Measurements from ENCODE around the gene DIO1.
"Not testable (repeated sequence)": the region's sequence is repeated elsewhere in the genome, so short reads cannot be mapped to it uniquely, and the experiment has no call there.

DIO1 gene

DNA sequence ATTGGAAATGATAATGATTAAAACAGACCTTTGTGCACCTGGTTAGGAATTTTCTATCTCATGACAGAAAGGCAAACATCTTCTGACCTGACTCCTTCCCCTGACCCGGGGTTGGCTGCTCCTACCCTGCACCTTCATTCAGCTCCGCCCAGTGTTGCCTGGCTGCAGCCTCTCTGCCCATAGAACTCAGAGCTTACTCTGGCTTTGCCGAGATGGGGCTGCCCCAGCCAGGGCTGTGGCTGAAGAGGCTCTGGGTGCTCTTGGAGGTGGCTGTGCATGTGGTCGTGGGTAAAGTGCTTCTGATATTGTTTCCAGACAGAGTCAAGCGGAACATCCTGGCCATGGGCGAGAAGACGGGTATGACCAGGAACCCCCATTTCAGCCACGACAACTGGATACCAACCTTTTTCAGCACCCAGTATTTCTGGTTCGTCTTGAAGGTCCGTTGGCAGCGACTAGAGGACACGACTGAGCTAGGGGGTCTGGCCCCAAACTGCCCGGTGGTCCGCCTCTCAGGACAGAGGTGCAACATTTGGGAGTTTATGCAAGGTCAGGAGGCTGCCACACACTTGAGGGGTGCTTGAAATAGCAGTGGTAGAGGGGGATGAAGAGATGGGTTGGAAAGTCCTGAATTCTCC is at the start of gene DIO1:
Gene DIO1 (plus strand): TSS at position 189 of the 638 bp plus-strand sequence. CDS start 24 bp downstream, at position 213.
- no peaks in the 10 kb centered on the region for H3K9me3 Mint-ChIP-seq
- no peaks in the 10 kb centered on the region for H3K36me3 Mint-ChIP-seq
- H3K27me3 Mint-ChIP-seq: no peaks in the 10 kb centered on the region
- H3K4me1 Mint-ChIP-seq: peaks cover 13% of the 10 kb centered on the region
- H3K4me3 Mint-ChIP-seq: no peak within 1 kb of the TSS
- H3K27ac Mint-ChIP-seq: peak within 1 kb of the TSS; percentile 79

DNA sequence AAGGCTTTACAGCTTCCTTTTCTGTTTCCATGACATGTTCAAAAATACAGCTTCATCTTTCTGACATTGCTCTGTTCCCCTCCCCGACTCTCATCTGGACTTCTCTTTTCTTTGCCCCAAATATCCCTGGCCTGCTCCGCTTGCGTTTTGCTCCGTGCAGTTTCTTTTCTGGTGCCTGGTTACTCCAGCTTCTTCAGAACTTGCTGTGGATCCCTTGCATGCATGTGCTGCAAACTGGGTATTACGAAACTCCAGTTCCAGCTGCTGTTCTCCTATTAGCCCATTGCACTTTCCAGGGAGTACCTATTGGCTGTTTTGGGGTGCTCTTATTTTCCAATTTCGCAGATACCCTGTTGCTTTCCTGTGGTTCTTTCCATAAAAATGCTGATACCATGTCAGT is 46.0 kb upstream of the DIO1 start:
- Mint-ChIP-seq H3K4me3 (no peak overlapping the region), H3K9me3 (no peaks in the 10 kb centered on the region), H3K36me3 (peaks cover 11% of the 10 kb centered on the region), H3K4me1 (no peaks in the 10 kb centered on the region), H3K27me3 (no peaks in the 10 kb centered on the region), H3K27ac (no peak overlapping the region)

GRCh38 chr1:53850082-53850673 is 43.8 kb upstream of the DIO1 start:
- Mint-ChIP-seq H3K27me3 (no peaks in the 10 kb centered on the region), H3K27ac (no peak overlapping the region), H3K4me3 (no peak overlapping the region), H3K36me3 (peaks cover 12% of the 10 kb centered on the region), H3K4me1 (no peaks in the 10 kb centered on the region), H3K9me3 (no peaks in the 10 kb centered on the region)

GRCh38 chr1:53851571-53852285 is 42.3 kb upstream of the DIO1 start:
- Mint-ChIP-seq H3K4me3 (no peak overlapping the region), H3K36me3 (peaks cover 12% of the 10 kb centered on the region), H3K9me3 (no peaks in the 10 kb centered on the region), H3K27ac (no peak overlapping the region), H3K4me1 (no peaks in the 10 kb centered on the region), H3K27me3 (no peaks in the 10 kb centered on the region)

- H3K27me3 Mint-ChIP-seq: no peaks in the 10 kb centered on the region
- peaks cover 2% of the 10 kb centered on the region for H3K36me3 Mint-ChIP-seq
- H3K4me3 Mint-ChIP-seq: no peak overlapping the region
- H3K9me3 Mint-ChIP-seq: no peaks in the 10 kb centered on the region
- H3K27ac Mint-ChIP-seq: no peak overlapping the region
- H3K4me1 Mint-ChIP-seq: peaks cover 16% of the 10 kb centered on the region
Measured at GRCh38 chr1:53860967-53861411, 33.0 kb upstream of the DIO1 start.

GRCh38 chr1:53862507-53862906 is 31.5 kb upstream of the DIO1 start:
- H3K36me3 Mint-ChIP-seq: peaks cover 6% of the 10 kb centered on the region
- H3K27ac Mint-ChIP-seq: no peak overlapping the region
- no peaks in the 10 kb centered on the region for H3K27me3 Mint-ChIP-seq
- no peaks in the 10 kb centered on the region for H3K9me3 Mint-ChIP-seq
- H3K4me3 Mint-ChIP-seq: no peak overlapping the region
- H3K4me1 Mint-ChIP-seq: peaks cover 16% of the 10 kb centered on the region

DNA sequence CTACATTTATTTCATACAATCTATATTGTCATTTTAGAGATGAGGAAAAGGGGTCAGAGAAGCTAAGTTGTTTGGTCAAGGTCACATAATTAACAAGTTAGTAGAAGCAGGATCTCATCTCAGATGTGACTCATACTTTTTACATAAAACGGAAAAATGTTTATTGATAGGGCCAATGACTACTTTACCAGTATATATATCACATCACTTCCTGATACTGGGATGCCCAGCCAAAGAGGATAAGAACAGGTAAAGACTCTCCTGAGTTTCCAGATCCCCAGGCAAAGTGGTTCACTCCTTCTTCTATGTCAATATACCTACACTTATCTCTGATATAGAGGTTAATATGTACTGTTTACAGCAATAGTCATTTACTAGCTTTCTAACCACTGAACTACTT is 25.4 kb upstream of the DIO1 start:
- Mint-ChIP-seq H3K9me3 (no peaks in the 10 kb centered on the region), H3K27me3 (no peaks in the 10 kb centered on the region)

DNA sequence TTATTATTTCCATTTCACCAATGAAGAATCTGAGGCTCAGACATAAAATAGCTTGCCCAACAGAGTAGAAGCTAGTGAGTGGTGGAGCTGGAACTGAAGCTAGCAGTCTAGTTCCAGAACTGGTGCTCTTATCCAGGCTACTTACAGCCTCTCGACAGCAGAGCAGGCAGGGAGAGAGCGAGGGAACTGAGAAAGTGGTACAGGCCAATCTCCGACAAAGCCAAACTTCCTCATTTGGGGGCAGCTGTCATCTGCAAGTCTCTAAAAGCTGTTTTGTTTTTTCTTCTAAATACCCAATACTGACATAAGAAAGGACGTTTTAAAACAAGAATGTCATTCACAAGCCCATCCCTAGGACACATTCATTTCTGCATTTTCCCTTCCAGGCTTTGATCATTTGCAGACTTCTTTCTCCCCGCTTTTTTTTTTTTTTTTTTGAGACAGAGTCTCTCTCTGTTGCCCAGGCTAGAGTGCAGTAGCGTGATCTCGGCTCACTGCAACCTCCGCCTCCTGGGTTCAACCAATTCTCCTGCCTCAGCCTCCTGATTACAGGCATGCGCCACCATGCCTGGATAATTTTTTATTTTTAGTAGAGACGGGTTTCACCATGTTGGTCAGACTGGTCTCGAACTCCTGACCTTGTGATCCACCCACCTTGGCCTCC is 24.4 kb upstream of the DIO1 start:
- H3K36me3 Mint-ChIP-seq: peaks cover 12% of the 10 kb centered on the region
- H3K4me1 Mint-ChIP-seq: no peaks in the 10 kb centered on the region
- H3K9me3 Mint-ChIP-seq: no peaks in the 10 kb centered on the region
- H3K4me3 Mint-ChIP-seq: no peak overlapping the region
- no peaks in the 10 kb centered on the region for H3K27me3 Mint-ChIP-seq
- no peak overlapping the region for H3K27ac Mint-ChIP-seq

More for the DNA sequence above, 25.4 kb upstream of the DIO1 start:
- Mint-ChIP-seq H3K36me3 (peaks cover 12% of the 10 kb centered on the region), H3K4me1 (no peaks in the 10 kb centered on the region), H3K4me3 (no peak overlapping the region), H3K27ac (no peak overlapping the region)

- H3K27ac Mint-ChIP-seq: no peak overlapping the region
- H3K36me3 Mint-ChIP-seq: peaks cover 17% of the 10 kb centered on the region
- H3K4me3 Mint-ChIP-seq: no peak overlapping the region
- no peaks in the 10 kb centered on the region for H3K4me1 Mint-ChIP-seq
- no peaks in the 10 kb centered on the region for H3K27me3 Mint-ChIP-seq
- H3K9me3 Mint-ChIP-seq: no peaks in the 10 kb centered on the region
Measured at GRCh38 chr1:53871221-53871620, 22.8 kb upstream of the DIO1 start.

DNA sequence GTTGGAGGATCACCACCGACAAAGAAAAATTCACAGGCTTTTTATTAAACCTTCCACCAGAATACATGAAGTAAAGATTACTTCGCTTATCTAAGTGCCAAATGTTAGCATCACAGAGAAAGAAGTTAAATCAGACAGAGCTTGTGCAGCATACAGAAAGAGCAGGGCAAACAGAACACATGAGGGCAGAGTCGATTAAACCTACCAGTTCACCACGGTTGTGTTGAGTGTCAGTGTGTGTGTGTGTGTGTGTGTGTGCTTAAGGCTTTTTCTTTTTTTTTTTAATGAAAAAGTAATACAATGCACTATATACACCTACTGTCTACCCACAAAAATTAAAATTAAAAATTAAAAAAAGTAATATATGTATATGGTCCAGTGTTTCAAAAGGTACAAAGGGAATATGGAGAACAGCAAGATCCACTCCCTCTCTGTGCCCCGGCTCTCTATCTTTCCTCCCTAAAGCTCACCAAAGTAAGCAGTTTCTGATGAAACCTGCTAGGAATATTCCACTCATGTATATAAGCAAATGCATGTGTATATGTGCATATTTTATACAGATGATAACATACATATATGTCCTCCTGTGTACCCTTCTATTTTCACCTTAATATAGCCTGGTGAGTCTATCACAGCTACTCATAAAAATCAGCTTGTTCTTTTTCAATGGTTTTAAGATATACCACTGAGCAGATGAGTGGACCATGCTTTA is 22.1 kb upstream of the DIO1 start:
- H3K9me3 Mint-ChIP-seq: no peaks in the 10 kb centered on the region
- no peaks in the 10 kb centered on the region for H3K4me1 Mint-ChIP-seq
- no peak overlapping the region for H3K27ac Mint-ChIP-seq
- H3K36me3 Mint-ChIP-seq: peaks cover 15% of the 10 kb centered on the region
- no peaks in the 10 kb centered on the region for H3K27me3 Mint-ChIP-seq
- H3K4me3 Mint-ChIP-seq: no peak overlapping the region

DNA sequence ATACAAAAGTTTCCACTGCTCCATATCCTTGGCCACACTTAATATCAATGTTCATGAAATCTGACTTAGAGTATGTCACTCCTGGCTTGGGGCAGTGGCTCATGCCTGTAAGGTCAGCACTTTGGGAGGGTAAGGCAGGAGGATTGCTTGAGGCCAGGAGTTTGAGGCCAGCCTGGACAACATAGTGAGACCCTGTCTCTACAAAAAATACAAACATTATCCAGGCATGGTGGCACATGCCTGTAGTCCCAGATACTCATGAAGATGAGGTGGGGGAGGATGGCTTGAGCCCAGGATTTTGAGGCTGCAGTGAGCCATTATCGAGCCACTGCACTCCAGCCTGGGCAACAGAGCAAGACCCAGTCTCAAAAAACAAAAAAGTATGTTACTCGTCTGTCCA is 18.8 kb upstream of the DIO1 start:
- peaks cover 15% of the 10 kb centered on the region for H3K36me3 Mint-ChIP-seq
- not testable (repeated sequence) for H3K4me1 Mint-ChIP-seq, H3K4me3 Mint-ChIP-seq, H3K9me3 Mint-ChIP-seq, H3K27me3 Mint-ChIP-seq, H3K27ac Mint-ChIP-seq

GRCh38 chr1:53878492-53879105 is 15.4 kb upstream of the DIO1 start:
- H3K36me3 Mint-ChIP-seq: peaks cover 24% of the 10 kb centered on the region

GRCh38 chr1:53881853-53882252 is 12.1 kb upstream of the DIO1 start:
- H3K4me1 Mint-ChIP-seq: peaks cover 29% of the 10 kb centered on the region
- H3K36me3 Mint-ChIP-seq: peaks cover 20% of the 10 kb centered on the region
- H3K4me3 Mint-ChIP-seq: not testable (repeated sequence)

More at GRCh38 chr1:53878492-53879105, 15.4 kb upstream of the DIO1 start:
- Mint-ChIP-seq H3K9me3 (no peaks in the 10 kb centered on the region), H3K4me1 (peaks cover 13% of the 10 kb centered on the region), H3K27me3 (no peaks in the 10 kb centered on the region), H3K4me3 (no peak overlapping the region), H3K27ac (no peak overlapping the region)

GRCh38 chr1:53883600-53883999 is 10.4 kb upstream of the DIO1 start:
- Mint-ChIP-seq H3K36me3 (peaks cover 16% of the 10 kb centered on the region), H3K4me1 (peaks cover 45% of the 10 kb centered on the region)
- not testable (repeated sequence) for H3K27me3 Mint-ChIP-seq, H3K4me3 Mint-ChIP-seq, H3K9me3 Mint-ChIP-seq, H3K27ac Mint-ChIP-seq

More at GRCh38 chr1:53881853-53882252, 12.1 kb upstream of the DIO1 start:
- not testable (repeated sequence) for H3K9me3 Mint-ChIP-seq, H3K27me3 Mint-ChIP-seq
- peak overlapping the region; percentile 44 for H3K27ac Mint-ChIP-seq

DNA sequence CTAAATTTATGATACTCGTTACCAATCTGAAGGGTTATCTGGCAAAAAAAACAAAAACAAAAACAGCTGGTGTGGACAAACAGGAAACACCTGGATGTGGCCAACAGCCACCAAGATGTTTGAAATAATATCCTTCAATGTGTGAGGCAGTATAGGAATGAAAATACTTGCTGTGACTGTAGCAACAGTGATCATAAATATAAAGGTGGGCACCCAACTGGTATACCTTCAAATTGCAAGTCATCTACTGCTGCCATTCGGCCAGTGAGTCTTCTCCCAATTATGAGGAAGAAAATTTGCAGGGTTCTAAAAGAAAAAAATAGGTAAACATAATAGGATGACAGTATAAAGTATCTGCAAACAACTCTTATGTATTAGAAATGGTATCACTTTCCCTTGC is 5.3 kb upstream of the DIO1 start:
- Mint-ChIP-seq H3K27ac (peak overlapping the region; percentile 98), H3K4me1 (peaks cover 50% of the 10 kb centered on the region), H3K4me3 (peak overlapping the region; percentile 98), H3K27me3 (no peaks in the 10 kb centered on the region), H3K36me3 (peaks cover 3% of the 10 kb centered on the region), H3K9me3 (no peaks in the 10 kb centered on the region)
